Suppressor macrophage (primary cell): ENCODE results near the gene C1R.
"Not testable (repeated sequence)": the region's sequence is repeated elsewhere in the genome, so short reads cannot be mapped to it uniquely, and the experiment has no call there.

Experiments
- DNase-seq, 4 experiments: peaks; one replicate each; pipeline ENCODE4 v3.0.0-alpha.2; 2020 to 2022

The C1R gene

DNA sequence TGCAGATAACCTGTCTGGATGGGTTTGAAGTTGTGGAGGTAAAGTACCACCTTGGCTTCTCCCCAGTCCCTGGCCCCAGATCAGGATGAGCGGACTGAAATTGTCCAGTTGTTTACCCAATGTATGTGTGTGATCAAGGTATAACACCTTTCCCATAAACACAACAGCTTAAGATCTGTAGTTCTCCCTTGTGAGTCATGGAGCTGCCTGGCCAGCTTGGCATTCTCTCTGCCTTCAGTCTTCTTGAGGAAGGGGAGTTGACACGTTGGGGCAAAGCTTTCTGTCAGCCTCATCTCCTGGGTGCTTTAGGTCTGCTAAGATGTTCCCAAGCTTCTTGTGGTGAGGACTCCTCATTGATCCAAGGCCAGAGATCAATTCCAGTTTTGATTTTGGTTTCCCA is 25.6 kb downstream of the C1R start:
- DNase-seq: no peak

DNA sequence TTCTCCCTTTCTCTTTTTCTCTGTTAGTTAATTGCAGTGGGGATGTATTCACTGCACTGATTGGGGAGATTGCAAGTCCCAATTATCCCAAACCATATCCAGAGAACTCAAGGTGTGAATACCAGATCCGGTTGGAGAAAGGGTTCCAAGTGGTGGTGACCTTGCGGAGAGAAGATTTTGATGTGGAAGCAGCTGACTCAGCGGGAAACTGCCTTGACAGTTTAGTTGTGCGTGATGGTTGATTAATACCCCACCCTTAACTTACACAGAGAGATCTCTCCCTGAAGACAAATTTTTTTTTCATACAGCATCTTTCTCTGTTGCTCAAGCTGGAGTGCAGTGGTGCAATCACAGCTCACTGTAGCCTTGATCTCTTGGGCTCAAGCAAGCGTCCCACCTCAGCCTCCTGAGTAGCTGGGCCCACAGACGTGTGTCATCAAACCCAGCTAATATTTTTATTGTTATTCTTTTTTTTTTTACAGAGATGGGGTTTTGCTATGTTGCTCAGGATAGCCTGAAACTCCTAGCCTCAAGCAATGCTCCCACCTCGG is 27.1 kb downstream of the C1R start:
- DNase-seq: no peak

DNA sequence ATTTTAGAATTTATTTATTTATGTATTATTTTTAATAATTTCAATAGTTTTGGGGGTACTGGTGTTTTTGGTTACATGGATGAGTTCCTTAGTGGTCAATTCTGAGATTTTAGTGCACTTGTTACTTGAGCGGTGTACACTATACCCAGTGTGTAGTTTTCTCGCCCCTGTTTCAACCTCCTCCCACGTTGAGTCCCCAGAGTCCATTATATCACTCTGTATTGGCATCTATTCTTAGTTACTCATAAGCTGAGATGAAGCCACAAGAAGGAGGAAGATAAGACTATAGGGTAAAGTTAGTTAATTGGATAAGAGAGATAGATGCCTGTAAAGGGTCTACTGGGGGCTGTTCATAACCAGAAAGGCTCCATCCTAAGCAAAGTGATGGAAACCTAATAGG is 27.7 kb downstream of the C1R start:
- no peak for DNase-seq

DNA sequence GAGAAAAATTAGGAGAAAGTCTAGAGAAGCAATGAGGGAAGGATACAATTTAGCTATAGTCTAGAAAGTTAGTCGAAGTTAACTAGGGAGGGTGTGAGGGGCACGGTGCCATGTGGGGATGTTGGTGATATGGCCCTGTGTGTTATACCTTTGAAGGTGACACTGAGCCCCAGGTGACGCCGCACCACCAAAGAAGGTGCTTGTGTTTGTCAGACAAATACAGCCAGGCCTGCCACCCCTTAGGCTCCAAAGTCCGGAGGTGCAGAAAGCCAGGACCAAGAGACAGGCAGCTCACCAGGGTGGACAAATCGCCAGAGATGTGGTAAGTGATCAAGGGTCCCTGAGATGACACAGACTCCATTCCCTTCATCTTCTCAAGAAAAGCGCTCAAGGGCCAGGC is 30.6 kb downstream of the C1R start:
- no peak for DNase-seq

DNA sequence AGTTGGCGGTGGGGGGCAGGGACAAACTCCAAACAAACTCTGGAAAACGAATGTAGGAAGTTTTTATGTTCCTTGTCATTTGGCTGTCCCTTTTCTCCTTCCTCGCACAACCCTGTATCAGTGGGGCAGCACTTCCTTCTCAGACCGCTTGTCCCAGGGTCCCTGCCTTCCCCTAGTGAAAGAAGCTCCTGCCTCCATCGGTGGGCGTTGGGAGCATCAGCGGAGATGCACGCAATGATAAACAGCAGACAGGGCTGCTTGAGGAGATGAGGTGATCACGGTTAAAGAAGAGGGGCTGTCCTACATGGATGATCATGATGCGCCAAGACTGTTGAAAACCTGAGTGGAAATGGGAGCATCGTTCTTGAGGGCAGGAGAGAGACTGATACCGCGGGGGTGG is 31.1 kb downstream of the C1R start:
- DNase-seq: no peak

DNA sequence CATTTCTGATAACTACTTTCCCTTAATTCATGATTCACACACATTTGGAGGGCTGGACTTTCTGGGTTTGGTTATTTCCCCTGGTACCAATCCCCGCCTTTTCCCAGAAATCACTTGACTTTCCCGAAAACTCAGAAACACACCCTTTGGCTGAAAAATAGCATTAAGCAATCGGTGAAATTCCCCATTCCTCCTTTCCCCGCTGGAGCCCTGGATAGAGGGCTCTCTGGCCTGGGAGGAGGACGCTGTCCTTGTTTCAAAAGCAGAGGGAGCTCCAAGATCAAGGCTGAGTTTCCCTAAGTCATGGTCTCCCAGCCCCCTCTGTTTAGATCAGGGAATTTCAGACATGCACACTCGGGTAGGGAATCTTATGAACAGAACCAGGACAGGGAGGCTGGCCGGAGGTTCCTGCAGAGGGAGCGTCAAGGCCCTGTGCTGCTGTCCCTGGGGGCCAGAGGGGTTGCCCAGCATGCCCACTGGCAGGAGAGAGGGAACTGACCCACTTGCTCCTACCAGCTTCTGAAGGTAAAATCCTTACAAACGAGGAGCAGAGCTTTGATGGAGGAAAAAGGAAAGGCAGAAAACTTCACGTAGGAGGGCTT is 31.8 kb downstream of the C1R start, which contains the start of gene C1S:
C1S (plus strand) TSS at position 366 of the 602 bp plus-strand sequence. CDS start 1,195 bp downstream, outside the sequence.
- DNase-seq: peak in 1 of 4 experiments; percentile 22

DNA sequence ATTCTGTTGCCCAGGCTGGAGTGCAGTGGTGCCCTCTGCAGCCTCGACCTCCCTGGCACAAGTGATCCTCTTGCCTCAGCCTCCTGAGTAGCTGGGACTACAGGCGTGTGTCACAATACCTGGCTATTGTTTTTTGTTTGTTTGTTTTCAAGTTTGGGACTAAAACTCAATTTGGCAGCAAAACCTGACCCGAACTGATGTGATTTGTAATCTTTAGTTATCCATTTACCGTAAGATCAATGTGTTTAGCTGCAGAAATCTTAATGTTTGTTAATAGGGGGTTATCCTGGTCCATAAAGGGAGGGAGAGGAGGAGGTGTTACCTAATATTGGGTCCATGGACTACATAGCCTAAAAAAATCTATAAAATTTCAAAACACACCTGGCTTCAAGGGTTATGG is 32.5 kb downstream of the C1R start:
- DNase-seq: no peak

DNA sequence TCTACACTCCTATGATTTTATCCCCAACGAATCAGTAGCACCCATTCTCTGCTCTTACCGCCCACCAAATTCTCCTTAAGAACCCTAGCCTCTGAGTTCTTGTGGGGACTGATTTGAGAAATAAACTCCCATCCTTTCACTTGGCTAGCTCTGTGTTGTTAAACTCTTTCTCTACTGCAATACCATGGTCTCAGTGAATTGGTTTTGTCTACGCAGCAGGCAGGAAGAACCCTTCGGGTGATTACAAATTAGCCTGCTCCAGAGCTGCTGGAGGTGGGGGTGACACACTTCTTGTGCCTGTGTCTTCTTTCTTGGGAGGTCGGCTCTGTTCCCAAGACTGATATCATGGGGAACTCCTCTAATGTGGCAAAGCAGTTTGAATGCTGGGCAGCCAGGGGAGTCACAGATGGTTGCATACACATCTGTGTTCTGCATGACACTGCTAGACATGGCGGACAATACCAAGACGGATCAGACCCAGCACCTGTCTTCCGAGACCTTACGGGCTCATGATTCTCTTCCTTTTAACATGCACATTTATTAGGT is 33.3 kb downstream of the C1R start:
- DNase-seq: peak in 3 of 4 experiments; percentile 25 to 57 (median 55)

DNA sequence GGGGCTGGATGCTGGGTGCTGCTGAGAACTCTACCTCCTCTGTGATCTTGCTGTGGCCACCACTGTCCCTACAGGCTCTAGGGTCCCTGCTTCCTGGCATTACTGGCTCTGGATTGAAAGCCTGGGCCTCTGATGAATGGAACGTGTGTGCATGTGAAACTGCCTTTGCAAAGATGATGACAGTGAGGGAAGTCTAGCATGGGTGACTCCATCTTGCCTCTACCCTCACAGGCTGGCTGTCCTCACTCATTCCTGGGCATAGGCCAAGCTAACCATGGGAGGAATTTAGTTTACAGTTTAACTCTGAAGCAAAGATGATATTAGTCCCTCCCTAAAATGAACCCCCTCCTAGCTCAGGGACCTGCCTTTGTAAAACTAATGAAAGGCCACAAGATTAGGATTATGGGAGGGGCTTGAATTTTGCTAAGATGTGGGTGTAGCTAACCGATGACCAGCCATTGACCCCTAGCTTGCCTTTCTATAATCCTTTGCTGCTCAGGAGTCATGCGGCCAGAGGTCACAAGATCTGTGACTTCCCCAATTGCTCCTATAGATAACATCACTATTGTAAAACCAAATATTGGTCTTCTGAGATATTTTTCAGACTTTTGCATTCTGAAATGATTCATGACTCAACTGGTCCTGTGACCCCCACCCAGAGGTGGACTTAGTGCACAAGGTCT is 33.9 kb downstream of the C1R start:
- DNase-seq: peak; percentile 69 to 87 (median 85)

DNA sequence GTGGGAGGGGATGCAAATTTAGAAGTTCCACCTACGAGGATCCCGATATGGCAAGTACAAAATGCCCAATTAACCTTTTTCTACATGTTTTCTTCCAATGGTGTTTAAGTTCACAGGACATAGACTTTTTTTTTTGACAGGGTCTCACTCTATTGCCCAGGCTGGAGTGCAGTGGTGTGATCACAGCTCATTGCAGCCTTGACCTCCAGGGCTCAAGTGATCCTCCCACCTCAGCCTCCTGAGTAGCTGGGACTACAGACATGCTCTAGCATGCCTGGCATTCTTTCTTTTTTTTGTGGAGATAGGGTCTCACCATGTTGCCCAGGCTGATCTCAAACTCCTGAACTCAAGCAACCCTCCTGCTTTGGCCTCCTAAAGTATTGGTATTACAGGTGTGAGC is 36.5 kb downstream of the C1R start:
- DNase-seq: not testable (repeated sequence)

DNA sequence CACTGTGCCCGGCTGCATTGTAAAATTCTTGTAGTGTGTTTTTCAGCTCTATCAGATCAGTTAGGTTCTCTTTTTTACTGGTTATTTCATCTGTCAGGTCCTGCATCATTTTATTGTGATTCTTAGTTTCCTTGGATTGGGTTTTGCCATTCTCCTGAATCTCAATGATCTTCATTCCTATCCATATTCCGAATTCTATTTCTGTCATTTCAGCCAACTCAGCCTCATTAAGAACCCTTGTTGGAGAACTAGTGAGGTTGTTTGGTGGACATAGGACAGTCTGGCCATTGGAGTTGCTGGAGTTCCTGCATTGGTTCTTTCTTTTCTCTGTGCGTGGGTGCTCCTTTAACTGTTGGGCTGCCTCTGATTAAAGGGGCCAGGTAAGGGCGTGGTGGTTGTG is 37.3 kb downstream of the C1R start:
- DNase-seq: no peak

DNA sequence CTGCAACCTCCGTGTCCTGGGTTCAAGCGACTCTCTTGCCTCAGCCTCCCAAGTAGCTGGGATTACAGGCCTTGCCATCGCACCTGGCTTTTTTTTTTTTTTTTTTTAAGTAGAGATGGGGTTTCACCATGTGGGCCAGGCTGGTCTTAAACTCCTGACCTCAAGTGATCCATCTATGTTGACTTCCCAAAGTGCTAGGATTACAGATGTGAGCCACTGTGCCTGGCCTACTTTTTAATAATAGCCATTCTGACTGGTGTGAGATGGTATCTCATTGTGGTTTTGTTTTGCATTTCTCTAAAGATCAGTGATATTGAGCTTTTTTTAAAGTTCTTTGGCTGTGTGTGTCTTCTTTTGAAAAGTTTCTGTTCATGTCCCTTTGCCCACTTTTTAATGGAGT is 42.3 kb downstream of the C1R start:
- DNase-seq: not testable (repeated sequence)

DNA sequence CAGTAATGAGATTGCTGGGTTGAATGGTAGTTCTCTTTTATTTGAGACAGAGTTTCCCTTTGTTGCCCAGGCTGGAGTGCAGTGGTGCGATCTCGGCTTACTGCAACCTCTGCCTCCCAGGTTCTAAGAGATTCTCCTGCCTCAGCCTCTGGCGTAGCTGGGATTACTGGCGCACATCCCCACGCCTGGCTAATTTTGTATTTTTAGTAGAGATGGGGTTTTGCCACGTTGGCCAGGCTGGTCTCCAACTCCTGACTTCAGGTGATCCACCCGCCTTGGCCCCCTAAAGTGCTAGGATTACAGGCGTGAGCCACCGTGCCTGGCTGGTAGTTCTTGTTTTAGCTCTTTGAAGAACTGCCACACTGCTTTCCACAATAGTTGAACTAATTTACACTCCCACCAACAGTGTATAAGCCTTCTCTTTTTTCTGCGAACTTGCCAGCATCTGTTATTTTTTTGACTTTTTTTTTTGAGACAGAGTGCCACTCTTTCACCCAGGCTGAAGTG is 42.7 kb downstream of the C1R start:
- DNase-seq: not testable (repeated sequence)

DNA sequence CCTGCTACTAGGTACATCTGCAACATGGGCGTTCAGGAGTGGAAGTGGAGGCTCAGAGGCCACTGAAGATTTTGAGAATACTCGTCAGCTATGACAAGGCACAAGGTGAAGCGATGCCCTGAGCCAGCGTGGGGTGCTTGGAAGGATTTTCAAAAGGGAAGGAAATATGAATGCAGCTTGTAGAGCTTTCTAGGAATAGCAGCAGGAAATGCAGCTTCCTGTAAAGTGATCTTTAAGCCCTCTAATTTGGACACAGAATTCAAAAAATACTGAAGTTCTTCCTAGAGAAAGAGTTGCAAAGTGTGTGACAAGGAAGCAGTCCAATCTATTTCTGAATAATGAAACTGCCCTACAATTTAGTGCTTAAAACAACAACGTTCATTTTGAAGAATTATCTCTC is 44.9 kb downstream of the C1R start:
- DNase-seq: peak; percentile 46 to 76 (median 65)

DNA sequence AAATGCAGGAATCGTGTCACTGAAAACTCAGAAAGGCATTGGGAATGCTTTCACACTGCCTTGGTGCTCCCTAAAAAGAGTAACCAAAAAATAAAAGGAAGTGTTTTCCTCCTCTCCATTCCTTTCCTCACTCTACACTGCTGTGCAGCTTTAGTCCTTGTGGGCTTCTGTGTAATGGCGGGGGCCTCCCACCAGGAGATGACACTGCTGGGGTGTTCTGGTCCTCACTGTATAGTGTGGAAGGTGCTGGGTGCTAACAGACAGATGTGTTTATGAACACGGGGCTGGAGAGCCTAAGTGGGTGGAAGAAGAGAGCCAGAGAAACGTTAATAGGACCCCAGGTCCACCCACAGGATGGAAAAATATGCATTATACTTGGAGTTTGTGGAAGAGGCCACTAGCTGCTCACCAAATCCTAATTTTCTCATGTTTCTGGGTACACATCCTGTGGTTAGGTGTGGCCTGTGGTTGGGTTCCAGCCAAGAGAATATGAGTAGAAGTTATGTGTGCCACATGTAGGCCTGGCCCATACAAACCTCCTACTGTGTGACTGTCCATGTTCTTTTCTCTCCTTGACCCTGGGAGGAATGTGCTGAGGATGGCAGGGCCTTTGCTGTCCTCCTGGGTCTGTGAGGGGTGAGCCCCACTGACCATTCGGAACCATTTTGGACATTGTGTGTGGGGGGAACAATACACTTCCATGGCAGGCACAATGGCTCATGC is 45.7 kb downstream of the C1R start:
- DNase-seq: no peak

DNA sequence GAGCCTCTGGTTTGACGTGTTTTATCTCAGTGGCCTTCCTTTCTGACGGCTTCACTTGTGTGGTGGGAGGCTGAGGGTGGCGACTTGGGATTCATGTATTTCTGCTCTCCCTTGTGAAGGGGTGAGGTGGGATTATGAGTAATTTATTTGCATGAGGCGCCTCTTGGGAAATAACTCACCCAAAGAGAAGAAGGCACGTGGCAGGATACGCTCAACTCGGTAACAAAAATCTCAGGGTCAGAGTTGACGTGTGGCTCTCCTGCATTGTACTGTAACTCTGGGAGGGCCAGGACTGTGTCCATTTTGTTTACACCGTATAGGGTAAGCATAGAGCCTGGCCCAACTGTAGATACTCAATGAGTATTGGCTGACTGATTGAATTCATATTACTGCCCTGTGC is 46.3 kb downstream of the C1R start:
- no peak for DNase-seq

DNA sequence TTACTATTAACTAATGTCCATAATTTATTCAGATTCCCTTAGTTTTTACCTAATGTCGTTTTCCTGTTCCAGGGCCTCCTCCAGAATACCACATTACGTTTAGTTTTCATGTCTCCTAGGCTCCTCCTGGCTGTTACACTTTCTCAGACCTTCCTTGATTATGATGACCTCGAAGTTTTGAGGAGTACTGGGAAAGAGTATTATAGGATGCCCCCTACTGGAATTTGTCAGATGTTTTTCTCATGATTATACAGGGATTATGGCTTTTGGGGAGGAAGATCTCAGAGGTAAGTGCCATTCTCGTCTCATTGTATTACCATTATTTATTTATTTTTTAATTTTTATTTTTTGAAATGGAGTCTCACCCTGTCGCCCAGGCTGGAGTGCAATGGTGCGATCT is 49.4 kb downstream of the C1R start:
- DNase-seq: peak; percentile 36 to 77 (median 55)

DNA sequence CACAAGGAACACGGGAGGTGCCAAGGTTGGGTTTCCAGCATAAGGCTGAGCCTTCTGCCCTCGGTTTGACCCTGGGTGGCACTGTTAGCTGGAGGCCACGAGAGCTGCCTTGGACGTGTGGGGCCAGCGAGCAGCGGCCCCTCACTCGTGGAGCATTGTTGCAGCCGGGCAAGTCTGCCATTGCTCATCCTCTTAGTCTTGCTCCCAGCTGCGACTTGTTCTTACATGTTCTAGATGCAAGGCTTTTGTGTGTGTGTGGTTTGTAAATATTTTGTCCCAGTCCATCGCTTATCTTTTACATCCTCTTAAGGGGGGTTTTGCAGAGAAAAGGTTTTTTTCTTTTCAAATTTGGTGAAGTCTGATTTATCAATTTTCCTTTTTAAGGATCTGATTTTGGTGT is 52.8 kb downstream of the C1R start:
- no peak for DNase-seq

DNA sequence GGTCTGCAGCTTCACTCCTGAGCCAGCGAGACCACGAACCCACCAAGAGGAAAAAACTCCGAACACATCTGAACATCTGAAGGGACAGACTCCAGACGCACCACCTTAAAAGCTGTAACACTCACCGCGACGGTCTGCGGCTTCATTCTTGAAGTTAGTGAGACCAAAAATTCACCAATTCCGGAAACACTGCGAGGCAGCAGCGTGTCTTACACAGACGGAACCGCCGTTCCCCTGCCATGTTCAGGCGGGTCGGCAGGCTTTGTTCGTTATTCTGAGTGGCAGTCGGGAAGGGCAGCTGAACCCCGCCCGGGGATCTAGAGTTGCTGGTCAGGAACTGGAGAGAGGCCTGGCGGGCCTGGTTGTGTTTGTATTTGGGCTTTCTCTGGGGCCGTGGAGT is 53.7 kb downstream of the C1R start:
- no peak for DNase-seq

DNA sequence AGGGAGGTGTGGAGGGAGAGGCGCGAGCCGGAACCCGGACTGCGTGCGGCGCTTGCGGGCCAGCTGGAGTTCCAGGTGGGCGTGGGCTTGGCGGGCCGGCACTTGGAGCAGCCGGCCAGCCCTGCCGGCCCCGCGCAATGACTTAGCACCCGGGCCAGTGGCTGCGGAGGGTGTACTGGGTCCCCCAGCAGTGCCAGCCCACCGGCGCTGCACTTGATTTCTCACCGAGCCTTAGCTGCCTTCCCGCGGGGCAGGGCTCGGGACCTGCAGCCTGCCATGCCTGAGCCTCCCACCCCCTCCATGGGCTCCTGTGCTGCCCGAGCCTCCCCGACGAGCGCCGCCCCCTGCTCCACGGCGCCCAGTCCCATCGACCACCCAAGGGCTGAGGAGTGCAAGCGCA is 54.8 kb downstream of the C1R start:
- DNase-seq: not testable (repeated sequence)

DNA sequence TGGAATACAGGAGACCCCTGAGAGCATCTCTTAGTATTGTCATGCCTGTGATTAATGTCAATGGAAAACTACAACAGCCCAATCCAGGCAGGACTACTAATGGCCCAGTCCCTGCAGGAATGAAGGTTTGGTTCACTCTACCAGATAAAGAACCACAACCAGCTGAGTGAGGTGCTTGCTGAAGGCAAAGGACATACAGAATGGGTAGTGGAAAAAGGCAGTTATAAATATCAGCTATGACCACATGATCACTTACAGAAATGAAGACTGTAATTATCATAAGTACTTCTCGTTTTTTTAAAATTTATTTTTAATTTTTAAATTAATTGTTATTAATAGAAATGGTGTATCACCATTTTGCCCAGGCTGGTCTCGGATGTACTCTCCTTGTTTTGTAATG is 56.8 kb downstream of the C1R start:
- no peak for DNase-seq

DNA sequence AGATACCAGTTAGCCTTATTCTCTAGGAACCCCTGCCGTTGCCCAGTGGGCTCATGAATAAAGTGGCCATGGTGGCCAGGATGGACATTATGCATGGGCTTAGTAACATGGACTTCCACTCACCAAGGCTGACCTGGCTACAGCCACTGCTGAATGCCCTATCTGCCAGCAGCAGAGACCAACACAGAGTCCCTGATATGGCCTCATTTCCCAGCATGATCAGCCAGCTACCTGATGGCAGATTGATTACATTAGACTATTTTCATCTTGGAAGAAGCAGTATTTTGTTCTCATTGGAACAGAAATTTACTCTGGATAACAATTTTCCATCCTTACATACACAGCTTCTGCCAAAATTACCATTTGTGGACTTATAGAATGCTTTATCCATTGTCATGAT is 57.8 kb downstream of the C1R start:
- DNase-seq: no peak

DNA sequence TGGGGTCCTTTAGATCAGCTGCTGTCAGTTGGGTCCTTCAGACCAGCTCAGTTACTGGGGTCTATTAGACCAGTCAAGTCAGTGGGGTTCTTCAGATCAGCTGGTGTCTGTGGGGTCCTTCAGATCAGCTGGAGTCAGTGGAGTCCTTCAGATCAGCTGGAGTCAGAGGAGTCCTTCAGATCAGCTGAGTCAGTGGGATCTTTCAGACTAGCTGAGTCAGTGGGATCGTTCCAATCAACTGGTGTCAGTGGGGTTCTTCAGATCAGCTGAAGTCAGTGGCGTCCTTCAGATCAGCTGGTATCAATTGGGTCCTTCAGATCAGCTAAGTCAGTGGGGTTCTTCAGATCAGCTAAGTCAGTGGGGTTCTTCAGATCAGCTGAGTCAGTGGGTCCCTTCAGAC is 59.3 kb downstream of the C1R start:
- no peak for DNase-seq
